Hindlimb muscle (tissue), 1 donor: ENCODE results near the gene CMTM3. TPM values are rescaled to one million over a fixed set of nuclear protein-coding genes. Genes with fewer than 3 reads are reported as not detected.
"Not testable (repeated sequence)": the region's sequence is repeated elsewhere in the genome, so short reads cannot be mapped to it uniquely, and the experiment has no call there.

Experiments
- DNase-seq: peaks from one replicate; pipeline ENCODE4 v3.0.0-alpha.2; 2013
- polyA plus RNA-seq: library from polyadenylated mRNA; unstranded; fragments of 120-200 nt; gene quantifications from one replicate; pipeline ENCODE4 v1.2.1, GENCODE V29; 2013; ENCODE audit not compliant: insufficient read length

CMTM3 gene
- polyA plus RNA-seq, 1 donor: 55.3 TPM

DNA sequence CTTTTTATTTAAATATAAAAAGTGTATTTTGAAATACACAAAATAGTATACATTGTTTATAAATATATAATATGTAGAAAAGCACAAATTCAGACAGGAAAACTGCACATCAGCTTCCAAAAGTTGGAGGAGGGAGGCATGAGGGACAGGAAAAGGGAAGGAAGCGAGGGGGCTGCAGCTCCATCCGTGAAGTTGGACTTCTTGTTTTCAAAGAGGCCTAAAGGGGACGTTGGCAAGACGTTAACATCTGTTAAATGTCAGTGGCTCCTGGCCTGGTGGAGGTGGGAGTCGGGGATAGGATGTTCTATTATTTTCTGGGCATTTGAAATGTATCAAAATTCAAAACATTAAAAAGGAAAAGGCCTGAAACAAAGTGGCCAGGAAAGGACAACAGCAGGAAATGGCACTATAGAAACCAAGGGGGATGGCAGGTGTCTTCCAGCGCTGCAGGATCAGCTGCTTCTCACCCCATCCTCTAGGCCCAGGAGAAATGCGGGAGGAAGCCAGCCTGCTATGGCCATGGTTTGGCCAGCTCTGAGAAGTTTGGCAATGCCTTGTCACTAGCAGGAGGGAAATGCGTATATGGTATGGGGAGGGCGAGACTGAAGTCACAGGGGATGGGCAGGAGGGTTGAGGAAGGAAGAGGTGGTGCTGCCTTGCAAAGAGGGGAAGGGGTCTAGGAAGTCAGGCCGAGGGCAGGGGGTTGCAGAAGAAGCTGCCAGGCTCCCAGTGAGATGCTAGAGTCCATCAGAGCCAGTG, 18.8 kb upstream of the CMTM3 start:
- DNase-seq: no peak

DNA sequence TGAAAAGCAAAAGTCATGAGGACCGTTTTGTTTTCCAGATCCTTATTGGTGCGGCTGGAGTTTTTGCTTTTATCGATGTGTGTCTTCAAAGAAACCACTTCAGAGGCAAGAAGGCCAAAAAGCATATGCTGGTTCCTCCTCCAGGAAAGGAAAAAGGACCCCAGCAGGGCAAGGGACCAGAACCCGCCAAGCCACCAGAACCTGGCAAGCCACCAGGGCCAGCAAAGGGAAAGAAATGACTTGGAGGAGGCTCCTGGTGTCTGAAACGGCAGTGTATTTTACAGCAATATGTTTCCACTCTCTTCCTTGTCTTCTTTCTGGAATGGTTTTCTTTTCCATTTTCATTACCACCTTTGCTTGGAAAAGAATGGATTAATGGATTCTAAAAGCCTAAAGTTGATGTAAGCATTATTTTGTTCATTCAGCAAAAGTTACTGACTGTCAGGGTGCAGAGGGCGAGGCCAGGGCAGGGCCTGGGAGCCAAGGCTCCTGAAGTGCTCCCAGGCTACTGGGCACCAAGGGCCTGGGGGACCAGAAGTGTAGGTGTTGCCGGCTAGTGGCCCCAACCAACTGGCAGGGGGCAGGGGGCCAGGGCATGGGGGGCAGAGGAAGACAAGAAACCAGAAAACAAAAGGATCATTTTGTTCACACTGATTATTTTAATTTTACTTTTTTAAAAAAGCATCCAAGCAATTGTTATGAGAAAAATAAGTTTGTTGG, 16.5 kb upstream of the CMTM3 start:
- no peak for DNase-seq

DNA sequence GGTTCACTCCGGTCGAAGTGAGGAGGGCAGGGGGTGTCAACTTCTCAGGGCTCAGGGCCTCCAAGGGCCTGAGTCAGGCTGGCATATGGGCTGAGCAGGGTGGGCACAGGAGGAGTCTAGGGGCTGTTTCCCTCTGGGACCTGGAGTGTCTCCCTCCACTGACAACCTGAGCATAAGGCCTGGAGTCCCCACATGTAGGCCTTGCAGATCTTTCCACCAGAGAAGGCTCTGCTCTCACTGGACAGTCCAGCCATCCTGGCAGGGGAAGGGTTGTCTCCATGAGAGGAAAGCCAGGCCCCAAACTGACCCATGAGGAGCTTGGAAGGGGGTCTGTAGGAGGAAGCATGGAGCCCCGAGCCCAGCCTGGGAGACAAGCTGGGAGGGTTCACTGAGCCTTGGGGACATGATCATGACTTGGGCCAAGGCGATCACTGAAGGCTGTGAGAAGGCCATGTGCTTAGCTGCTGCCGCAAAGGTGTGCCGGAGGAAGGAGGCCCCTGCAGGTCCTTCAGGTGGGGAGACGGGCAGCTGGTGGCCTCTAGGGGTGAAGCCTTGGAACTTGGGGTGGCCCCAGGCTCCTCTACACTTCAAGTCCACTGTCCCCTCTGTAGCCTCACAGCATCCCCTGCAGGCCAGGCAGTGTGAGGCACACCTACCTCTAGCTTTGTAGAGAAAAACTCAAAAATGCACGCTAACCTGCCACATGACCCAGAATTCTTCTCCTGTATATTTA, 15.4 kb upstream of the CMTM3 start:
- no peak for DNase-seq

DNA sequence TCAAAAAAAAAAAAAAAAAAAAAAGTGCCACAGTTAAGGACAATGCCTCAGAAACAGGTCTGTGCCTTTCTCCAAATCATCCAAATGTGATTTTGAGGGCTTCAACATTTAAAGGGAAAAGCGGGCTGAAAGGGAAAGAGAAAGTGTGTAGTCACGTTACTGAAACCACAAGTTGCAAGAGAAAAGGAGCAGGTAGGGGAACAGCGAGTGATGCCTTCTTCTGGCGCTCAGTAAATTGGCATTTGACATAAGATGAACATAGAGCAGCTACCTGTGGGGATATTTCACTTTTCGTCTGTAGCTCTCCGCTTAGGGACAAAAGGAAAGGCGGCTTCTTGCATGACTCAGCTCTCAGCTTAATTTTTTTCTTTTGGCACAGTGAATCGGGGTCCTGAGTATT, 14.2 kb upstream of the CMTM3 start:
- no peak for DNase-seq

DNA sequence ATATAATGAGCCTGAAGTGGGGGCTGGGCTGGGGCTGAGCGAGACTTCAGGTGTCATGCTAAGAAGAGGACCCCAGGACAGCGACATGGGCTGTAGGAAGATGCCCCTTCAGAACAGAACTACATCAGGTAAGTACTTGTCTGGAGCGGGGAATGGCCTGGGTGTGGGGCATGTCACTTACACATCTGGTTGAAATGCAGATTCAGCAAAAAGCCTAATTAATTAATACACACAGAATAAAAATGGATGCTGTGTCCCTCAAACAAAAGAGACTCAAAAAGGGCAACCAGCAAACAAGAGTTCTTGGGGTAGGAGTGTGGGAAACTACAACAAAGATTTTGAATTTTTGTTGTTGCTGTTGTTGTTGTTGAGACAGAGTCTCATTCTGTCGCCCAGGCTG, 13.5 kb upstream of the CMTM3 start:
- DNase-seq: no peak

DNA sequence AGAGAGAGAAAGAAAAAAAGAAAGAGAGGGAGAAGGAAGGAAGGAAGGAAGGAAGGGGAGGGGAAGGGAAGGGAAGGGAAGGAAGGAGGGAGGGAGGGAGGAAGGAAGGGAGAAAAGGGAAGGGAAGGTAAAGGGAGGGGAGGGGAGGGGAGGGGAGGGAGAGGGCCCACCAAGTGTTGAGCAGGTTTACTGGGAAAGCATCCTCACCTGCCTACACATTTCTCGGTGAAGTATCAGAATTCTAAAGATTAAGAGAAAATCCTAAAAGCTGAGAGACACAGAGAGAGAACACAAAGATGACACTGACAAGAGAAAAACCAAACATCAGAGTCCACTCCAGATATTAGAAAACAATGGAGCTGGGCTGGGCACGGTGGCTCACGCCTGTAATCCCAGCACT, 12.3 kb upstream of the CMTM3 start:
- DNase-seq: no peak

DNA sequence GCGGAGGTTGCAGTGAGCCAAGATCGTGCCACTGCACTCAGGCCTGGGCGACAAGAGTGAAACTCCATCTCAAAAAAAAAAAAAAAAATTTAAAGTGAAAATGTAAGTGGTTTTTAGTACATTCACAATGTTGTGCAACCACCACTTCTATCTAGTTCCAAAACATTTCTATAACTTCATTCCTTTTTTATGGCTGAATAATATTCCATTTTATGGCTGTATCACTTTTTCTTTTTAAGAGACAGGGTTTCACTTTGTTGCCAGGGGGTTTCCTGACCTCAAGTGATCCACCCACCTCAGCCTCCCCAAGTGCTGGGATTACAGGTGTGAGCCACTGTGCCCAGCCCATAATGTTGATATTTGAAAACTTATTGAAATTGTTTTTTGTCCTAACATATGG, 11.7 kb upstream of the CMTM3 start:
- no peak for DNase-seq

DNA sequence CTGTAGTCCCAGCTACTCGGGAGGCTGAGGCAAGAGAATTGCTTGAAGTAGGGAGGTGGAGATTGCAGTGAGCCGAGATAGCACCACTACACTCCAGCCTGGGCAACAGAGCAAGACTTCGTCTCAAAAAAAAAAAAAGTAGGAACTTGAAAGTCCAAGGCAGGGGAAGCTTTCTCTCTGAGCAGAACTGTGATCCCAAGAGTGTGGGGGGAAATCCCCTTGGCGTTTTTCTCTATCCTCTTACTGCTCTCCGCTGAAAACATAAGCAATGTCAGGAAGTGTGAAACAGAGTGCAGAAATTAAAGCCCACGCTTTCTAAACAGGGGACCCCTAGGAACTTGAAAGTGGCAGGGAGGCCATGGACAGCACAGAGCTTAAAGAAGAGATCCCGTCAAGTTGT, 9.8 kb upstream of the CMTM3 start:
- no peak for DNase-seq

DNA sequence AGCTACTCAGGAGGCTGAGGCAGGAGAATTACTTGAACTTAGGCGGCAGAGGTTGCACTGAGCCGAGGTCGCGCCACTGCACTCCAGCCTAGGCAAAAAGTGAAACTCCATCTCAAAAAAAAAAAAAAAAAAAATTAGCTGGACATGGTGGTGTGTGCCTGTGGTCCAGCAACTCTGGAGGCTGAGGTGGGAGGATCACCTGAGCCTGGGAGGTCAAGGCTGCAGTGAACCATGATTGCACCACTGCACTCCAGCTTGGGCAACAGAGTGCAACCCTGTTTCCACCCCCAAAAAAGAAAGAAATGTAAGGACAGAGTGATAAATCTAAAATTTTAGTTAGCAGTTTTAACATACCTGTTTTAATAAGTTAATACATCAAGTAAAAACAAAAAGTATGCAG, 7.9 kb upstream of the CMTM3 start:
- DNase-seq: not testable (repeated sequence)

DNA sequence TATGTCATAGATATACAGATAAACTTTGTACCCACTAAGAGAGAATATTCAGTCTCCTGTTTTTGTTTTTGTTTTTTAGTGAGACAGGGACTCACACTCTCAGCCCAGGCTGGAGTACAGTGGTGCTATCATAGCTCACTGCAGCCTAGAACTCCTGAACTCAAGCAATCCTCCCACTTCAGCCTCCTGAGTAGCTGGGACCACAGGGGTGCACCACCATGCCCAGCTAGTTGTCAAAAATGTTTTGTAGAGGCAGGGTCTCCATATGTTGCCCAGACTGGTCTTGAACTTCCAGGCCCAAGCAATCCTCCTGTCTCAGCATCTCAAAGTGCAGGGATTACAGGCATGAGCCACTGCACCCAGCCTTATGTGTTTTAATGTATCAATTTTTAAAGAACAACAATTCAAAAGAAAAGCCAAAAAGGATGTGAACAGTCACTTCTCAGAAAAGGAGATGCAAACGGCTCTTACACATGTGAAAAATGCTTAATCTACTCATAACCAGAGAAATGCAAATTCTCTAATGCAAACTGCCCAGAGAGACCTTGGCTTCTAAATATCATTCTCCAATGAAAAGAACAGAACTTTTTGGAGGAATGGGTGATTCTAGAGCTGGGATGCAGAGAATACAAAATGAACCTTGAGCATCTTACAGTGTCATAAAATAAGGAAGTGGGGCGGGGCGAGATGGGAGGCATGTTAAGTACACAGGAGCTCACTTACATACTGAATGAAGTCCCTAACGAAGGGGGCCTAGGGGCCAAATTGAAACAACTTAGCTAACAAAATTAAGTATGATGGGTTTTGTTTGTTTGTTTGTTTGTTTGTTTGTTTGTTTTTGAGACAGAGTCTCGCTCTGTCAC, 7.3 kb upstream of the CMTM3 start:
- no peak for DNase-seq

DNA sequence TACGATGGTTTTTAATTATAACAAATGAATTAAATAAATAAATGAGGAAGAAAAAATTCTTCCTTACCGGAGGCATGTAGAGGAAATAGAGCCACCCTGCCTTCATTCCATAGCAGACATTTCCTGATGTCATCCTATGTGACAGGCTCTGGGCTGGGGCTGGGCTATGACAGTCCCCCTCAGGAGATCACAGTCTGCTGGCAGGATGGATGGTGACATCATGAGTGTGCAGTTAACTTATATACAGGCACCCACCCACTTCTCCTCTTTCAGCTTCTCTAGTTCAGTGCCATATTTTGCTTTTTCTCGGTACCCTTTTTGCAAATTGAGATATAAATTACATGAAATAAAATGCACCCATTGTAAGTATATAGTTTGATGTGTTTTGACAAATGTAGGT, 6.4 kb upstream of the CMTM3 start:
- DNase-seq: no peak

DNA sequence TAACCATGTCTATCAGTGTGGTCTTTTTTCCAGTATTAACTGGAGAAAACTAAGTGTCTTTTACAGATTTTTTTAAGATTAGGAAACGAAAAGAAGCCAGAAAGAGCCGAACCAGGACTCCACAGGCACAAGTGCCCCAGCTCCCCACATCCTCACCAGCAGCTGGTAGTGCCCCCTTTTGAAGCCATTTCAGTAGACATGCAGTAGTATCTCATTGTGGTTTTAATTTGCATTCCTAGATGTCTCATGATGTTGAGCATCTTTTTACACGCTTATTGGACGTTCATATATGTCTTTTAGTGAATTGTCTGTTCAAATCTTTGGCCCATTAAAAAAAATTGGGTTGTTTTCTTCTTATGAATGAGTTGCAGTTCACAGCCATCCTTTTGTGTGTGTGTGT, 4.8 kb upstream of the CMTM3 start:
- no peak for DNase-seq

DNA sequence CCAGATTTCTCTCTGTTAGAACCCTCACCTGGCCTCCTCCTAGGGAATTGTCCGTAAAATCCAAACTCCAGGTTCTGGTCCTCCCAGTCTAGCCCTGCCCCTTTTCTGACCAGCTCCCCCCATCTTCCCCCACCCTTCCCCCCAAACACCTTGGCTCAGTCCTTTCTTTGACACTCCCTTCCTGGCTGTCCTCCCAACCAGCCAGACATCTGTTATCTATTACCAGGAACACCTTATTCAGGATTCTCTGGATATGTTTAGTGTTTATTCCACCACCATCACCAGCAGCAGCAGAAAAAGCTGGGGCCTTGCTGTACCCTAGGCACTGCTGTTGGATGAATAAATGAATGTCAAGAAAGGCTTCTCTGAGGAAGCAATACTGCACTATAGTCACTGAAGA, 4.0 kb upstream of the CMTM3 start:
- DNase-seq: no peak

DNA sequence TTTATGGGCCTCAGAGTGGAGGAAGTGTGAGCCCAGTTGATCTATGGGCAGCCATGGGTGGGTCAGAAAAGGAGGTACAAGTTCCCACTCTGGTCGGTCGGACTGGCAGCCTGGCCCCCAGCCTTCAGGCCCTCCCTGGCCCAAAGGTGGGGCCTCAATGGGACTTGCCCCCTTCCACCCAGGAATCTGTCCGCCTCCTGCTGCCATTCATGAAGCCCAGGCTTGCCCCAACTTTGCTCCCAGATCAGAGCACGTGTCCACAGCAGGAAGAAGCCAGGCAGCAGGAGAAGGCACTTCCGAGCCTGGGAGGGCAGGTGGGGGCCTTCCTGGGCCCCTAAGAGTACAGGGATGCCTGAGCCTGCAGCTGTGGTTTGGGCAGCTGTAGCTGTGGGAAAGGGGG, 3.0 kb upstream of the CMTM3 start:
- DNase-seq: no peak

DNA sequence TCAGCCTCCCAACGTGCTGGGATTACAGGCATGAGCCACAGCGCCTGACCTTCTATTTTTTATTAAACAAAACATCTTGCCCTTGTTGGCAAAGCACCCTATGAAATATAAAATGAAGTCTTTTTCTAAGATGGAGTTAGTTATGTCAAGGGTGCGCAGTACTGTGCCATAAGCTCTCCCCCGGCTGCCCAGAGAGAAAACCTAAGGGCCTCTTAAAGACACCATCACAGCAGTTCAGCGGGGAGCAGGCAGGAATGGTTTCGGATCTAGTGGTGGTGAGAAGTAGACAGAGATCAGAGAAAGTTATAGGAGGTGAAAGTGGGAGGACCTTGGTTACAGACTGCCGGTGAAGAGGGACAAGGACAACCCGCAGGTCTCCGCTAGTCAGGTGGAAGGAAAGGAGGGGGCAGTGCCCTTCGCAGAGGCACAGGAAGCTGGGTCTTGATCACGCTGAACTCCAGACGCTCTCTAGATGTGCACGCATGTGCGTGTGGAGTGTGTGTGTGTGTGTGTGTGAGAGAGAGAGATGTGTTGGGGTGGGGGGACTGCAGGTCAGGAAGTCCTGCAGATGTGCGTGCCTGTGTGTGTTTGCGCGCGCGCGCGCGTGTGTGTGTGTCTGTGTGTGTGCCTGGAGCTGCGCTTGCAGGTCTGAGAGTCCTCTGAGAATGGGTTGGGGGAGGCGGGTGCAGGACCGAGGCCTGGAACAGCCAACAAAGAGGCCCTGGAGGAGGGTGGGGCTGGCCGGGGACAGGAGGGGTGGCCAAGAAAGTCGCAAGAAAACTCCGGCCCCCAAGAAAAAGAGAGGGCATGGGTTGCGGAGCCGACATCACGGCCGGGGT, 748 bp upstream of the CMTM3 start:
- peak; percentile 87 for DNase-seq

DNA sequence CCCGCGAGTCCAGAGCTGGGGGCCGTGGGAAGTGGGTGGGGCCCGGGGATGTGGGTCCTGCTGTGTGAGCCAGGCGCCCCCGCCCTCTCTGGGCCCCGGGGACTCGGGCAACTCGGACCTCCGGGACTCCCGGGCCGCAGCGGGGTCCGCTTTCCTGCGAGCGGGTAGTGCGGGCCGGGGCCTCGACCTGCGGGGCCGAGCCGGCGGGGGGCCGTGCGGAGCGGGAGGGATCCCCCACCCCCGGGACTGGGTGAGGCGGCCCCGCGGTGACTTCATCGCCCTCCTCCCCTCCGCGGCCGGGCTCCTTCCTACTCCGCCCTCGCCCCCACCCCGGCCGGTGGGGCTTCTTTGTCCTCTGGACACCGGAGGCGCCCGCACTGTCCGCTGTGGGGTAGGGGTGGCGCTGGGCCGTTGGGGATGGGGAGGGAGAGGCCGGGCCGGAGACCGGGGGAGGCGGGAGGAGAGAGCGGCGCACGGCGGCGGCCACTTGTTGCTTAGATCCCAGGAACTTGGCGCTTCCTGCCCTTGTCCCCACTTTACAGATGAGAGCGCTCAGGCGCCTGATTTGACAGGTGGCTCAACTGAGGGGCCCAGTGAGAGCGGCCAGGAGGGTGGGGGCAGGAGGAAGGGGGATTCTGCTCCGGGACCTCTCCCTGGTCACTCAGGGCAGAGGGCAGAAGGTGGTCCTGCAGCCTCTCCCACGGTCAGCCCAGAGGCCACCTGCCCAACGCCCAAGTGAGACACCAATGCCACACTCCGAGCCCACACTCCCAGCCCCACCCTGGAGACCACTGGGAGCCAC, 874 bp downstream of the CMTM3 start:
- peak; percentile 58 for DNase-seq

DNA sequence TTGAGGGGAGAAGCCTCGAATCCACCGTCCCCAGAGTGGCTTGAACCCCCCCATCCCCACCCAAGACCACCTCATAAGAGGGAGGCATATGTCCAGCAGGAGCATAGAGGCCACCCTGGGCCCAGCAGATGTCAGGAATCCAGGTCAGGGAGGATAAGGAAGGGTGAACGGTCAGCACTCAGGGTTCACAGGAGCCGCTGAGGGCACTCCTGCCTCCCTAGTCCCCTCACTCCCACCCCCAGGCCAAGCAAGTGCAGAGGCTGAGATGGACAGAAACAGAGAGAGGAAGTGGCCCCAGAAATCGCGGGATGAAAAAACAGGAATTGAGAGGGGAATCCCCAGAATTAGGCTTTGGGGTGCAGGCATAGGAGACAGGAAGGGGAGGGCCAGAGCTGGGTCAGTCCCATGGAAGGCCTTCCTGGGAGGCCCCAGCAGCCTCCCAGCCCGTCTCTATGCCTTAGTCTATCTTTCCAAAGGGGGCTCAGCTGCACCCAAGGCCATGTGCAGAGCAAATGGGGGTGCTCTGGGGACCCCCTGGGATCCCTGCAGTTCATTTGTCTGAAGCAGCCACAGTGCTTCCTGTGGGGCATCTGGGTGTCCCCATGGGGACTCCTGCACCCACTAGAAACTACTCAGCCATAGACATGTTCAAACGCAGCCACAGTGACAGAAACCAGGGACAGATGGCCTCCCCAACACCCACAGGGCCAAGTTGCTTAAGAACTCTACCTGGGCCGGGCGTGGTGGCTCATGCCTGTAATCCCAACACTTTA, 1.7 kb downstream of the CMTM3 start:
- no peak for DNase-seq

DNA sequence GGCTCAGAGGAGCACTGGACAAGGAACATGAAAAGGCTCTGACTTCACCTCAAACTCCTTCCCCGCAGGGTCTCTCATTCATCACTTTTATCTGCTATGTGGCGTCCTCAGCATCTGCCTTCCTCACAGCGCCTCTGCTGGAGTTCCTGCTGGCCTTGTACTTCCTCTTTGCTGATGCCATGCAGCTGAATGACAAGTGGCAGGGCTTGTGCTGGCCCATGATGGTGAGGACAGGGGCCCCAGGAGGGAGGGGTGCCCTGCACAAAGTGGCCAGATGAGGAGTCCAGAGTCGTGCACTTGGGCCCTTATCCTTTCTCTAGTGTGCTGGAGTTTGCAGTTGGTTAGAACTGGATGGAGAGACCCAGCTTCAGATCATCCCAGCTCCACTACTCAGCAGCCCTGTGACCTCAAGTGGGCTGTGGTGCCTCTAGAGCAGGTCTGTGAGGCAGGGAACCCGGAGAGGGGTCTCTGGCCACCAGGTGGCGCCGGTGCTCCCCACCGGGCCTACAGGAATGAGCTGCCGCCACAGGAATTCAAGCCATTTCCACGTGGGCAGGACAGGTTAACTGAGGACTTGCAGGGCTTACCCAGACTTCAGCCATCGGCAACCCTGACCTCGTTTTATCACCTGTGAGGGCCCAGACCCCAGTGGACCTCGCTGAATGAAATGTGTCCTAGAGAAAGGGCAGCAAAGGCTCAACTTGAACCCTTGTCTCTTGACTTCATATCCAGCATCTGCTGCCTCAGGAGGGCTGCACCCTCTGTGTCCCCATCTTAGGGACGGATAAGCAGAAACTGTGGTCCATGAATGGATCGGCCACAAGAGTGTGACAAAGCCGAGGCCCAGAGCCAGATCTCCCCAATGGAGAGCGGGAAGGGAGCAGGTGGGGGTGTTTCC, 4.0 kb downstream of the CMTM3 start:
- peak; percentile 77 for DNase-seq

DNA sequence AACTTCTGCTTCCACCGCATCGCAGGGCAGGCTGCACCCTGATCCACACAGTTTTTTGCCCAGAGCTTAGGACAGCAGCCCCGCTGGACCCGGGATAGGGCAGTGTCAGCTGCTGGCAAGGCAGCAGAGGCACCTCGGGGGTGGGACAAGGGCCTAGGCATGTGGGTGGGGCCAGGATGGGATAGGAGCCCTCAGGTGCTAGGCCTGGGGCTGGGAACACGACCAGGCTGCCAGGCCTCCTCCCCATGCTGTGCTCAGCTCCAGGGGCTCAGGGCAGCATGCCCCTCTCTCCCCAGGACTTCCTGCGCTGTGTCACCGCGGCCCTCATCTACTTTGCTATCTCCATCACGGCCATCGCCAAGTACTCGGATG, 4.6 kb downstream of the CMTM3 start:
- DNase-seq: no peak
